Stimulated activated CD8-positive, alpha-beta memory T cell treated with anti-CD3 and anti-CD28 coated beads, Interleukin-15, amount 100 ng/mL, for 48 hours (primary cell): ENCODE results near the gene NKIRAS1.
"Not testable (repeated sequence)": the region's sequence is repeated elsewhere in the genome, so short reads cannot be mapped to it uniquely, and the experiment has no call there.

Experiments
- DNase-seq, 2 donors: peaks; one replicate each; pipeline ENCODE4 v3.0.0-alpha.2; 2020; ENCODE audit warnings: low read depth in 2 of 2

The NKIRAS1 gene

DNA sequence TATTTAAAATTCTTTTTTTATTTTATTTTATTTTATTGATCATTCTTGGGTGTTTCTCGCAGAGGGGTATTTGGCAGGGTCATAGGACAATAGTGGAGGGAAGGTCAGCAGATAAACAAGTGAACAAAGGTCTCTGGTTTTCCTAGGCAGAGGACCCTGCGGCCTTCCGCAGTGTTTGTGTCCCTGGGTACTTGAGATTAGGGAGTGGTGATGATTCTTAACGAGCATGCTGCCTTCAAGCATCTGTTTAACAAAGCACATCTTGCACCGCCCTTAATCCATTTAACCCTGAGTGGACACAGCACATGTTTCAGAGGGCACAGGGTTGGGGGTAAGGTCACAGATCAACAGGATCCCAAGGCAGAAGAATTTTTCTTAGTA lies 46.1 kb downstream of the NKIRAS1 start:
- not testable (repeated sequence) for DNase-seq

DNA sequence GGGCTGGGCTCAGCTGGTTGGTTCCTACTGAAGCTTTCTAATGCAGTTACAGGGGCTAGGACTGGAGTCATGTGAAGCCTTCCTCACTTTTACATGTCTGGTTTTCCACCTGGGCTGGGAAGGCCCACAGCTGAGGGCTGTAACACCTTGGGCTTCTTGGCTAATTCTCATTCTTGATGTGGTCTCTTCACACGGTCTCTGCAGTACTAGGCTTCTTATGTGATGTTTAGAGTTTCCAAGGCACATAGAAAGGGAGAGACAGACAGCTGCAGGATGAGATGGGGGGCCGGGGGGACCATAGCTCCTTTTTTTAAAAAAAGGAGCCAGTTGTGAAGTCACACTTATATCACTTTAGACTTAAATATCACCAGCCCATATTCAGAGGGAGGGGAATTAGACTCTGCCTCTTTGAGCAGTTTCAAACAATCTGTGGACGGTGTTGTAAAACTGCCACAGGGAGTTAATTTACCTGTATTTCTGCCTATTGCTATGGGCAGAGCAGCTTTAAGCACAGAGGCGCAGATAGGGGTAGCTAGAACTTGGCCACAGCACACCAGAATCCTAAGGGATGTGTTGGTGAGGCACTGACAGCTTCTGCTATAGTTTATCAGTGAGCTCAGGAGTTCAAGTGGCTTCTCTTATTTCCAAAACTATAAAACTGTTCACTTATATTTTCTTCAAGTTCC lies 46.7 kb downstream of the NKIRAS1 start:
- no peak for DNase-seq

DNA sequence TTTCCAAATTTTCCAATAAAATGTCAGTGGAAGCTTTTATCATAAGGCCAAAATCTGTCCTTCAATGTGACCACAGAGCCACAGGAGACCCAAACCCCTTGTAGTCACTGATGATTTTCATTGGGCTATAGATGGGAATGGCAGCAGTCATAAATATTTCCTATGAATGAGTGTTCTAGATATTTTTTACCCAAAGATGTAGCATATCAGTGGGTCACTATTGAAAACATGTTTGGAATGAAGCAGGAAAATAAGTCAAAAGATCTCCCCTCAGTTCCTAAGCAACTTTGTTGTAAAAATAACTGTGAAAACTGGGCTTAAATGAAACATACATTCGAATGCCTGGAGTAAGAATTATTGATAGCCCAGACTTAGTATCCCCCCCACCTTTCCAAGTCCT lies 49.0 kb downstream of the NKIRAS1 start:
- DNase-seq, result no peak

DNA sequence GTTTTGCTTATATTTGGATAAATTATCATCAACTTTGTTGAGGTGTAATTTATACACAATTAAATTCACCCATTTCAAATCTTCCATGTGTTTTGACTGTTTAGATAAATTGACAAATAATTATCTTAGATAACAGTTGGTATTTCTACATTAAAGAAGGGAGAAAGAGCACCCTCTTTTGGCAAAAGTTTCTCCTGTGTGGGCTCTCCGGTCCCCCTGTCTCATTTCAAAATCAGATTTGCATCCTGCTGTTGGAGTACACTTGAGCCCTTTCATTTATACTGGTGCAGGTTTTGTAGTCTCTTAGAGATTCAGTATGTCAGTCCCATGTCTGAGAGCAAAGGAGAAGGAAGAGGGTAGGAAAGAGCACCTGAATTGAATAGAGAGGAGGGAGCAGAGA lies 49.4 kb downstream of the NKIRAS1 start:
- no peak for DNase-seq

DNA sequence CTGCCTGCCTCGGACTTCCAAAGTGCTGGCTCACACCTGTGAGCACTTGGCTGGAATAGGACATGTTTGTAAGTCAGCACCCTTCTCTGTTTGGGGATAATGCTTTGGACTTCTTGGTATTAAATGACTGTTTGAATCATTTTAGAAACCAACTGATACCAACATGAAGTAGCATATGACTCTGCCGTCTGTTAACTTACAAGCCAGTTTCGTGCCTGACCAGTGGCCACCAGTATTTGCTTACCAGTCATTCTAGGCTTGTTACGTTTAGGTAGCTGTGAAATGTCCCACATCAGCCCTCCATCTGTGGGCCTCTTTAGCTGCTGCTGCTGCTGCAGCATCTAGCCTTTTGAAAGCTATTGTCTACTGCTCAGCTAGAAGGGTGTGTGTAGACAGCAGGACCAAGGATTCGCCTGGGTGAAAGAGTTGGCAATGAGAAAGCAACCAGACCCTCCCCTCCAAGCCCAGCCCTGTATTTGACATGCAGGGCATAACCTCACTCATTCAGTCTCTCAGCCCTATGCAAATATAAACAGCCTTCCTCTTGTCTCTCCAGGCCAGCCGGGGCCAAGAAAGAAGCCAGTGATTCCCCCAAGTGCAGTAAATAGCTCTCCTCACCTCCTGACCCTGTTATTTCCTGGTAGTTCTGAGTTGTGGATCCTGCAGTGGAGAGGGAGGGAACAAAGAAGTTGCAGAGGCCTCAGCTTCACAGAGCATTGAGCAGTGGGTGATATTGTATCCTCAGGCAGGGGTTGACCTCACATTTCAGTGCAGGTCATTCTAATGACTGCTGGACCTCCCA lies 51.0 kb downstream of the NKIRAS1 start:
- no peak for DNase-seq

DNA sequence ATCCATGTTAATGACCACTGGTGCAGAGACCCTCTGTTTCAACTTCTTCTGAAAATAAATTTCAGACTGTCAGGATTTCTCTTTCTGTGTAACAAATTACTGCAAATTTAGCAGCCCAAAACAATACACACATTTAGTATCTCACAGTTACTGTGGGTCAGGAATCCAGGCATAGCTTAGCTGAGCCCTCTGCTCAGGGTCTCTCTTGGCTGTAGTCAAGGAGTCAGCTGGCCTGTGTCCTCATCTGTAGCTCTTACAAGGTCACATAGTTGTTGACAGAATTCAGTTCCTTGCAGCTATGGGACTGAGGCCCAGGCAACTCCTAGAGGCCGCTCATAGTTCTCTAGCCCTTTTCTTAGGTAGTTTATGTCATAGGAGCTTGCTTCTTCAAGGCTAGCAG lies 51.9 kb downstream of the NKIRAS1 start:
- DNase-seq, result no peak

DNA sequence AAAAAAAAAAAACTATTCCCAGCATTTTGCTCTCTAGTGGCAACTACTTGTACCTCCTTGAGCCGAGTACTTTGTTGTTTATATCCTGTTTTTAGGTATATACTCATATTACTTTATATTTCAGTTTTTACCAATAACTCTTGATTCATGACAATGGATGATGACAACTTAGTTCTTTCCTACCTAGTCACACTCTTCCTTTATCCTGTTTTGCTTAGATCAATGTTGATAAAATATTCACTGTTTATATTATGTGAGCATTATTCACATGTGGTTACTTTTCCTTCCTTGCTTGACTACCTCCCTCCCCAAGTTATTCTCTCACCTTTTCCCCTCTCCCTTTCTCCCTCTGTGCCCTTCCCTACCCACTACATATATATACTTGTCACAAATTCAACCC lies 53.7 kb downstream of the NKIRAS1 start:
- no peak for DNase-seq

DNA sequence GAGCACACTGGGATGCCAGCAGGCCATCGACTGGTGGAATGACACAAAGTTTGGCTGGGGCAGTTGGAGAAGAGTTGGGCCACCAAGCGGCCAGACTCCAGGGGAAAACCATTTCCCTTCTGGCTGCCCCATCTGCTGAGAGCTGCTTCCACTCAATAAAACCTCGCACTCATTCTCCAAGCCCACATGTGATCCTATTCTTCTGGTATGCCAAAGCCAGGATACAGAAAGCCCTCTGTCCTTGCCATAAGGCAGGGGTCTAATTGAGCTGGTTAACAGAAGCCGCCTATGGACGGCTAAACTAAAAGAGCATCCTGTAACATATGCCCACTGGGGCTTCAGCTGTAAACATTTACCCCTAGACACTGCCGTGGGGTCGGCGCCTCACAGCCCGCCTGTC lies 55.1 kb downstream of the NKIRAS1 start:
- no peak for DNase-seq

DNA sequence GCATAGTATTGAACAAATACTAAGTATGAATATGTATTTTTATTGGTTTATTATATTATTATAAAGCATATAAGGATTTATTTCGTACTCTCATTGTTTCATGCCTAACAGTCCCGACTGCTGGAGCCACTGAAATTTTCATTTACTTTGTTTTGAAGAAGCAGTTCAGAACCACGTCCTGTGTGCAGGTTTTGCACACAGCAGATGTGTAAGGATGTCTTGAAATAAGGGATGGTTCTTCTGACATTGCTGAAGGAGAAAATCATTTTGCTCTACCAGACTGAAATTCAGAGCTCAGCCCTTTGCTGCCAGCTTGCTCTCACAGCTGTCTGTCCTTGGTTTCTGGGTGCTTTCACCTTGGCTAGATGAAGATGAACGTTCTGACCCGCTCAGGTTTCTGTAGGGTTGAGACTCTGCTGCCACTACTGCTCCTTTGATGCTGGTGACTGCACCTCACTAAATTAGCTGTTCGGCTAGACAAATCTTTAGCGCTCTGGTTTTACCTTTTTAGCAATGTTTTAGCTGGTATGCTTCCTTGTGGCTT lies 56.9 kb downstream of the NKIRAS1 start:
- DNase-seq, result no peak

DNA sequence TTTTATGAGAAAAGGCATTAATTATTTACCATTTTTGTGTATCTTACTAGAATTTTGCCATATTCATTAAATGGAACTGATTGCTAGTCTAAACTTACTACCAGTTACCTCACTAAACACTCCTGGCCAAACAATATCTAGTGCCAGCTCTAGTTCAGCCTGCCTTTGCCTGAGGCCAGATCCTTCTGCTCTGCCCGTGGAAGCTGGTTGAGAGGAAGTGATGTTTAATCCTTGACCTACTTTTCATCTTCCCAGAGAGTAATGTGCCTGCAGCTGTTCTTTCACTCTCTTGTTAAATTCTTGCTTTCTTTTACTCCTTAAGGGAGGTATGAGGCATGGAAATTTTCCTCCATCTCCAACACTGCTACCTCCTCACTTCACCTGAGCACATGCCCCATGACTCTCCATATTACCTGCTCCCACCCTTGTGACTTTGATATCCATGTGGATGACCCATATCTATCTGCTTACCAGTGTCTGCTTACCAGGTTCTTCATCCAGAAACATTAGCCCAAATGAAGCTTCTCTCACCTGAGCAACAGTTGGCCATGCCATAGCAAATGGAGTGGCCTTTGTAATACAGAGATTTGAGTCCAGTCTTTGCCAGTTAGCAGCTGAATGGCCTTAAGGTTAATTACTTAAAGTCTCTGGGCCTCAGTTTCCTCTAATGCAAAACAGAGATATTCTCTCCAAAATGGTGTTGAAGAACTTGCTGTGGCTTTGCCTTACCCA lies 57.6 kb downstream of the NKIRAS1 start:
- DNase-seq, result no peak

DNA sequence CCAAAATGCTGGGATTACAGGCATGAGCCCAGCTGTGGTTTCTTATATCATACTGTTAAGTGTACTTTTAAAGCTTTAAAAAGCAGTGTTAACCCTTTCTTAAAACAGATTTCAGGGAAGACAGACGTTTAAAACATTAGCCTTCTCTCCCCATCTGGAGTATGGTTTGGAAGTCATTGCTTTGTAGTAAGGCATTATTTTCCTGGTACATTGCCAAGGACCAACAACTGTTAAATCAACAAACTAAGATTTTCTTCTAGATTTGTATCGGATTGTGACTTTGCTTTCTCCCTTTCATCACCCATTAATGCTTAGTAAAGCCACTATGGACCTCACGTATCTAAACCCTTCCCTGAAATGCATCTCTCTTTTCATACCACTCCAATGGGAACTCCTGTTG lies 60.5 kb downstream of the NKIRAS1 start:
- no peak for DNase-seq

DNA sequence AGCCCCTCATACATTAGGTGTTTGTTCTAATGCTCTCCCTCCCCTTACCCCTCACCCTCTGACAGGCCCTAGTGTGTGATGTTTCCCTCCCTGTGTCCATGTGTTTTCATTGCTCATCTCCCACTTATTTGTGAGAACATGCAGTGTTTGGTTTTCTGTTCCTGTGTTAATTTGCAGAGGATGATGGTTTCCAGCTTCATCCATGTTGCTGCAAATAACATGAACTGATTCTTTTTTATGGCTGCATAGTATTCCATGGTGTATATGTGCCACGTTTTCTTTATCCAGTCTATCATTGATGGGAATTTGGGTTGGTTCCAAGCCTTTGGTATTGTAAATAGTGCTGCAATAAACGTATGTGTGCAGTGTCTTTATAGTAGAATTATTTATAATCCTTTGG lies 67.3 kb downstream of the NKIRAS1 start:
- not testable (repeated sequence) for DNase-seq

DNA sequence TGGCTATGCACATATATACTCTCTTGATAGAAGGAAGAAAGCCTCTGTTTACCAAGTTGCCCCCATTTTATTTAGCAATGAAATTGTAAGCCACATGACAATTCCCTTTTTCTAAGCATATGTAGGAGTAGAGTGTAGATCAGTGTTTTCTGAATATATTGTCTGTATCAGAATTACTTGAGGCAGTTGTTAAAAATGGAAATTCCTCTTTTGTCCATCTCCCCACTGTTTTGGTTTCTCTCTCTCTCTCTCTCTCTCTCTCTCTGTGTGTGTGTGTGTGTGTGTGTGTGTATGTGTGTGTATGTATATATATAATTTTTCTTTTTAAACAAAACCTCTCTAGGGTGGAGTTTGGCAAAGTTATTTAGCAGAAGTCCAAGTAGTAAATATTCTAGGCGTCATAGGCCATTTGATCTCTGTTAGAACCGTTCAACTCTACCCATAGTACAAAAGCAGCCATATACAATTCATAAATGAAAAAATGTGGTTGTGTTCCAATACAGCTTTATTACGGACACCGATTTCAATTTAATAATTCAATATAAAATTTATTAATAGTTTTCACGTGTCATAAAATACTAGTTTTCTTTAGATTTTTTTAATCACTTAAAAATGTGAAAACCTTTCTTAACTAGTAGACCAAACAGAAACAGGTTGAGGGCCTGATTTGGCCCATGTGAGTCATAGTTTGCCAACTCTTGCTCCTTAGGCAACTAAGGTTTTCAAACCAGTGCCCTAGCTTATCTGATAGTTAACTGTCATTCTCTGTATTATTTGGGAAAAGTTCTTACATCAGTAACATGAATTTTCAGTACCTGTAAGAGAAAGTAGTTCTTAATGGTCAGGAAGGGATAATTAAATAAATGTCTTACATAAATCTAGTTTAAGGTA lies 71.2 kb downstream of the NKIRAS1 start:
- no peak for DNase-seq

DNA sequence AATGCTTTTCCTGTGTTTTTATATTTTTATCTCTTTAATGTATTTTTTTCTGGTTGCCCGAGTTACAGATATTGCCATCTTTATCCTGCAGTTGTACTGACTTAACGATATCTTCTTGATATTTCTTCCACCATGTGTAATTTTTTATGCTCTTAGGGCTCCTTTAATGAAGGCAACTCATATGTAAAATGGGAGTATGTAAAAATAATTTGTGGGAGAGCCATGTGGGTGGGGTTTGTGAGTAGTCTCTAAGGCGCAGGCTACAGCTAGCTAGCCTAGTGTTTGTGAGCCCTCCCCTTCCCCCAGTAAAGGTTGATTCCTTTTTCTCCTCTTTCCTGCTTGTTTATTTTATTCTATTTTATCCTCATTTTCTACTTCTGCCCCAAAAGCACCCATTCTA lies 72.9 kb downstream of the NKIRAS1 start:
- DNase-seq, result no peak
